DOHH2 (cell line): ENCODE results near the gene TMEM72.

Experiments
- H3F3A ChIP-seq: fragments of 200-600 bp; sonication (generic), shearing (Covaris generic); 2 replicates; pipeline ENCODE4 v1.6.0; 2016; ENCODE audit warnings: antibody characterized with exemption, mild to moderate bottlenecking; ENCODE audit not compliant: control insufficient read depth, insufficient read depth
- H3K27ac ChIP-seq: fragments of 200-600 bp; sonication (generic); 2 replicates; pipeline ENCODE4 v1.5.1; 2014; ENCODE audit warnings: low read depth, mild to moderate bottlenecking, low read length, moderate library complexity
- H3K27me3 ChIP-seq: fragments of 200-600 bp; sonication (generic); 2 replicates; pipeline ENCODE4 v1.6.1; 2014; ENCODE audit warnings: mild to moderate bottlenecking, low read length, mixed read lengths; ENCODE audit not compliant: control insufficient read depth
- H3K36me3 ChIP-seq: fragments of 200-600 bp; sonication (generic); 2 replicates; pipeline ENCODE4 v1.6.1; 2014; ENCODE audit warnings: mild to moderate bottlenecking, low read length, moderate library complexity, mixed read lengths; ENCODE audit not compliant: control insufficient read depth
- H3K4me1 ChIP-seq: fragments of 200-600 bp; sonication (generic); 2 replicates; pipeline ENCODE4 v1.6.1; 2014; ENCODE audit warnings: mild to moderate bottlenecking, low read length, mixed read lengths; ENCODE audit not compliant: control insufficient read depth
- H3K4me2 ChIP-seq: fragments of 200-600 bp; sonication (generic); 2 replicates; pipeline ENCODE4 v1.6.0; 2014; ENCODE audit warnings: mild to moderate bottlenecking, low read length, moderate library complexity
- H3K4me3 ChIP-seq: fragments of 200-600 bp; sonication (generic); 2 replicates; pipeline ENCODE4 v1.5.1; 2014; ENCODE audit warnings: mild to moderate bottlenecking, low read length, mixed read lengths
- H3K79me2 ChIP-seq: fragments of 200-600 bp; sonication (generic); 2 replicates; pipeline ENCODE4 v1.6.1; 2014; ENCODE audit warnings: mild to moderate bottlenecking, low read length, mixed read lengths; ENCODE audit not compliant: control insufficient read depth
- H3K9me2 ChIP-seq: fragments of 200-600 bp; sonication (generic); replicated peaks from 2 replicates; pipeline ENCODE4 v1.6.1; 2014; ENCODE audit warnings: mild to moderate bottlenecking, low read length, mixed read lengths; ENCODE audit not compliant: control insufficient read depth
- H3K9me3 ChIP-seq: fragments of 200-600 bp; sonication (generic); 2 replicates; pipeline ENCODE4 v1.6.1; 2014; ENCODE audit warnings: antibody characterized with exemption, low read length, mixed read lengths; ENCODE audit not compliant: control insufficient read depth, insufficient read depth
- H4K20me1 ChIP-seq: fragments of 200-600 bp; sonication (generic); 2 replicates; pipeline ENCODE4 v1.6.0; 2014; ENCODE audit warnings: low read depth, mild to moderate bottlenecking, antibody characterized with exemption, low read length, moderate library complexity; ENCODE audit not compliant: control insufficient read depth, insufficient read depth
- EZH2phosphoT487 ChIP-seq: fragments of 200-600 bp; sonication (generic); IDR thresholded peaks from 2 replicates; pipeline ENCODE4 v1.6.1; 2017; ENCODE audit warnings: borderline replicate concordance, mild to moderate bottlenecking, antibody characterized with exemption, low read length, moderate library complexity, mixed read lengths
- TF ChIP-seq, protein P1 (sequence below): fragments of 200-600 bp; sonication (generic); IDR thresholded peaks from one replicate; pipeline ENCODE4 v1.5.1; 2014; ENCODE audit warnings: antibody characterized with exemption, mild to moderate bottlenecking, low read depth, low read length; ENCODE audit not compliant: poor library complexity, severe bottlenecking

The TMEM72 gene

DNA sequence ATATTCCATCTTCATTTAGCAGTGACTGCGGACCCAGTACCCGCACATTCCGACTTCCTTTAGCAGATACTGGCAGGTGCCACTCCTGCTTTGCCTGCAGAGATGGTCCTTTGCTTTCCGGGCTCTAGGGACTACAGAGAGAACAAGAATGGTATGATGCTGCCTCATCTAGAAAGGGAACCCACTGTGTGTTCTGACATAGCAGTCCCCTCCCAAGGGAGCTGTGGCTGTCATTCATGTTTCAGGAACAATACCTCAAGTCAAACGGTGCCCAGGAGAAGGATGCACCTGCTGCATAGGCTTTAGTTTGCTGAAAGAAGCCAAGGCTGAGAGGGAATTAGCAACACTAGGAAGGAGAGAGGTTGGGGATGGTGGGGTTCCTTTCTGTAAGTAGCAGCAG, 15.9 kb upstream of the TMEM72 start:
- H3K36me3 ChIP-seq = no peaks in the 10 kb centered on the region
- H3F3A ChIP-seq = no peaks in the 10 kb centered on the region
- no peak overlapping the region for H3K4me2 ChIP-seq
- H3K4me3 ChIP-seq = no peak overlapping the region
- no peak for TF ChIP-seq EZH2phosphoT487
- TF ChIP-seq, protein P1, sequence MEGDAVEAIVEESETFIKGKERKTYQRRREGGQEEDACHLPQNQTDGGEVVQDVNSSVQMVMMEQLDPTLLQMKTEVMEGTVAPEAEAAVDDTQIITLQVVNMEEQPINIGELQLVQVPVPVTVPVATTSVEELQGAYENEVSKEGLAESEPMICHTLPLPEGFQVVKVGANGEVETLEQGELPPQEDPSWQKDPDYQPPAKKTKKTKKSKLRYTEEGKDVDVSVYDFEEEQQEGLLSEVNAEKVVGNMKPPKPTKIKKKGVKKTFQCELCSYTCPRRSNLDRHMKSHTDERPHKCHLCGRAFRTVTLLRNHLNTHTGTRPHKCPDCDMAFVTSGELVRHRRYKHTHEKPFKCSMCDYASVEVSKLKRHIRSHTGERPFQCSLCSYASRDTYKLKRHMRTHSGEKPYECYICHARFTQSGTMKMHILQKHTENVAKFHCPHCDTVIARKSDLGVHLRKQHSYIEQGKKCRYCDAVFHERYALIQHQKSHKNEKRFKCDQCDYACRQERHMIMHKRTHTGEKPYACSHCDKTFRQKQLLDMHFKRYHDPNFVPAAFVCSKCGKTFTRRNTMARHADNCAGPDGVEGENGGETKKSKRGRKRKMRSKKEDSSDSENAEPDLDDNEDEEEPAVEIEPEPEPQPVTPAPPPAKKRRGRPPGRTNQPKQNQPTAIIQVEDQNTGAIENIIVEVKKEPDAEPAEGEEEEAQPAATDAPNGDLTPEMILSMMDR = no peak
- H3K79me2 ChIP-seq = no peaks in the 10 kb centered on the region
- no peaks in the 10 kb centered on the region for H3K4me1 ChIP-seq
- no peaks in the 10 kb centered on the region for H3K9me3 ChIP-seq
- no peaks in the 10 kb centered on the region for H4K20me1 ChIP-seq
- no peak overlapping the region for H3K27ac ChIP-seq
- peaks cover 3% of the 10 kb centered on the region; the same call in 1 of the 2 replicates for H3K27me3 ChIP-seq
- H3K9me2 ChIP-seq = no peaks in the 10 kb centered on the region

DNA sequence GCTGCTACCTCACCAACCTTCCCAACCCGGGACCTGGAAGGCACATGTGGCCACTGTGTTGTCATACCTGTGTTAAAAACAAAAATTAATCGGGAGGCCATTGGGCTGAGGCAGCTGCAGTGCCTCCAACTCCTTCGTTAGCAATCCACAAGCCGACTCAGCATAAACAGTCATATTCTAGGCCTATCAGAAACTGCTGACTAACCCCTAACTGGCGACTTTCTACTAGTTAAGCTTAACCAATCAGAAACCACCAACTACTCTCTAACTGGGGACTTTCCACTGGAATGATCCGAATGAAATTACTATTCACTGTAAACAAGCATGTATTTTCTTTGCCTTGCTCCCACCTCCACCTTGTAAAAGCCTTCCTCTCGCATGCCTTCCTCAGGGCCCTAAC, 14.1 kb upstream of the TMEM72 start:
- H3K9me3 ChIP-seq = no peaks in the 10 kb centered on the region
- H3K27me3 ChIP-seq = peaks cover 3% of the 10 kb centered on the region; the same call in 1 of the 2 replicates
- H3K9me2 ChIP-seq = no peaks in the 10 kb centered on the region
- H3K79me2 ChIP-seq = no peaks in the 10 kb centered on the region
- no peaks in the 10 kb centered on the region for H4K20me1 ChIP-seq
- H3K4me2 ChIP-seq = no peak overlapping the region
- H3F3A ChIP-seq = no peaks in the 10 kb centered on the region
- H3K27ac ChIP-seq = no peak overlapping the region
- H3K4me3 ChIP-seq = no peak overlapping the region
- no peaks in the 10 kb centered on the region for H3K36me3 ChIP-seq
- TF ChIP-seq, protein P1 = no peak
- no peaks in the 10 kb centered on the region for H3K4me1 ChIP-seq

DNA sequence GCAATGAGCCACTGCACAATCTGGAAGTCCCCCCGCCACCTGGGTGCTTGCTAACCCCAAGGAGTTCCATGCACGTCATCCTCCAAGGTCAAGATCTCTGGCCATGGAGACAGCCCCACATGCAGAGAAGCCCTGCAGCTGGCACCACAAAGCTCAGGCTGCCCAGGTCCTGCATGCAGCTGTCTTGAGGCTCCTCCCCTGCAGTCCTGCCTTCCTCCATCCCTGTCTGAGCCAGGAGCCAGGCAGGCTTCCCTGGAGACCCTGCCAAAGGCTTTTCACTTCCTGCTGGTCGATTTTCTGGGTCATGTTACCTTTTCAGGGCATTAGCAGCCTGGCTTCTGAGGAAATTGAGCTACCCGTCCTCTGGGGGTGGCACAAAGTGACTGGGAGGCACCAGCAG, 12.5 kb upstream of the TMEM72 start:
- no peaks in the 10 kb centered on the region for H3K9me3 ChIP-seq
- no peak overlapping the region for H3K4me2 ChIP-seq

More for the DNA sequence above, 12.5 kb upstream of the TMEM72 start:
- Histone ChIP-seq H3K36me3 (no peaks in the 10 kb centered on the region), H3K27ac (no peak overlapping the region), H4K20me1 (no peaks in the 10 kb centered on the region), H3F3A (no peaks in the 10 kb centered on the region), H3K4me1 (no peaks in the 10 kb centered on the region), H3K79me2 (no peaks in the 10 kb centered on the region), H3K27me3 (peaks cover 3% of the 10 kb centered on the region; the same call in 1 of the 2 replicates), H3K9me2 (no peaks in the 10 kb centered on the region), H3K4me3 (no peak overlapping the region)
- TF ChIP-seq, protein P1 = no peak
- TF ChIP-seq EZH2phosphoT487 = no peak
